SK-N-SH (cell line): ENCODE measurements around the gene KRCC1. TPM values are rescaled to one million over a fixed set of nuclear protein-coding genes. Genes with fewer than 3 reads are reported as not detected.

Experiments
- CTCF ChIA-PET: fragments of 300-600, 350-600 bp; formaldehyde crosslinking; extraction: SDS; loops from one replicate; lab custom pipeline; 2021; lab: Yijun Ruan, JAX
- POLR2A ChIA-PET: fragments of 350-600 bp; sonication (Branson Sonifier 250); formaldehyde crosslinking; extraction: SDS; loops from one replicate; lab custom pipeline; 2020; ENCODE audit warnings: antibody characterized with exemption, inconsistent platforms; lab: Yijun Ruan, JAX
- DNase-seq: peaks from one replicate; pipeline ENCODE4 v3.0.0; 2012
- H2AFZ ChIP-seq: fragments of 200-600 bp; sonication (generic); 2 replicates; pipeline ENCODE4 v1.8.1; 2016; ENCODE audit warnings: antibody characterized with exemption, mild to moderate bottlenecking, low read depth
- H3F3A ChIP-seq: fragments of 200-600 bp; sonication (generic); replicated peaks from 2 replicates; pipeline ENCODE3; 2016; ENCODE audit warnings: antibody characterized with exemption, mild to moderate bottlenecking; ENCODE audit not compliant: insufficient read depth
- H3K27ac ChIP-seq, 2 experiments: fragments of 200-500 bp in 1 of 2; fragments of 200-600 bp in 1 of 2; sonication (Bioruptor generic) in 1 of 2; sonication (generic), shearing (Covaris generic) in 1 of 2; 2 replicates each; pipeline versions ENCODE4 v1.5.1 to v1.6.1; 2014 to 2016; ENCODE audit warnings: low read depth in 2 of 2, inconsistent platforms in 1 of 2, low read length in 1 of 2, mild to moderate bottlenecking in 1 of 2, mixed read lengths in 1 of 2
- H3K27me3 ChIP-seq: fragments of 200-600 bp; sonication (generic), shearing (Covaris generic); 2 replicates; pipeline ENCODE4 v1.6.1; 2016; ENCODE audit warnings: mixed run types; ENCODE audit not compliant: insufficient read depth
- H3K36me3 ChIP-seq, 2 experiments: fragments of 200-500 bp in 1 of 2; fragments of 200-600 bp in 1 of 2; sonication (Bioruptor generic) in 1 of 2; sonication (generic) in 1 of 2; replicated peaks in 1 of 2; 2 replicates each; pipeline versions ENCODE3 to v1.5.1; 2014 to 2016; ENCODE audit warnings: low read length in 1 of 2, mild to moderate bottlenecking in 1 of 2; ENCODE audit not compliant: insufficient read depth in 2 of 2, control insufficient read depth in 1 of 2
- H3K4me1 ChIP-seq, 2 experiments: fragments of 200-500 bp in 1 of 2; fragments of 200-600 bp in 1 of 2; sonication (Bioruptor generic) in 1 of 2; sonication (generic), shearing (Covaris generic) in 1 of 2; 2 replicates each; pipeline versions ENCODE4 v1.5.1 to v1.6.1; 2014 to 2016; ENCODE audit warnings: low read depth in 1 of 2, low read length in 1 of 2, mixed run types in 1 of 2; ENCODE audit not compliant: insufficient read depth in 2 of 2, control insufficient read depth in 1 of 2
- H3K4me2 ChIP-seq: fragments of 200-600 bp; sonication (generic), shearing (Covaris generic); 2 replicates; pipeline ENCODE4 v1.6.1; 2017; ENCODE audit warnings: mixed run types
- H3K4me3 ChIP-seq, 2 experiments: fragments of 200-500 bp in 1 of 2; fragments of 200-600 bp in 1 of 2; sonication (Bioruptor generic) in 1 of 2; sonication (generic), shearing (Covaris generic) in 1 of 2; 2 replicates each; pipeline versions ENCODE4 v1.5.1 to v1.8.1; 2014 to 2016; ENCODE audit warnings: low read depth in 2 of 2, inconsistent platforms in 1 of 2, low read length in 1 of 2, mild to moderate bottlenecking in 1 of 2, mixed read lengths in 1 of 2, moderate library complexity in 1 of 2
- H3K79me2 ChIP-seq: fragments of 200-600 bp; sonication (generic); 2 replicates; pipeline ENCODE4 v1.8.1; 2017; ENCODE audit warnings: mild to moderate bottlenecking; ENCODE audit not compliant: insufficient read depth
- H3K9ac ChIP-seq: fragments of 200-600 bp; sonication (generic); 2 replicates; pipeline ENCODE4 v1.6.1; 2017; ENCODE audit warnings: mixed run types
- H3K9me2 ChIP-seq: fragments of 200-600 bp; sonication (generic); 2 replicates; pipeline ENCODE4 v1.6.1; 2017; ENCODE audit warnings: mixed run types
- H3K9me3 ChIP-seq: fragments of 200-600 bp; sonication (generic); 2 replicates; pipeline ENCODE4 v1.6.1; 2017; ENCODE audit warnings: mixed run types, mild to moderate bottlenecking, moderate library complexity
- H4K20me1 ChIP-seq: fragments of 200-600 bp; sonication (generic); 2 replicates; pipeline ENCODE4 v1.6.1; 2017; ENCODE audit warnings: mild to moderate bottlenecking, mixed run types; ENCODE audit not compliant: insufficient read depth
- CHD2 ChIP-seq: fragments of 150-350 bp; IDR thresholded peaks from 2 replicates; pipeline ENCODE4 v1.6.1; 2018; ENCODE audit warnings: low read length; ENCODE audit not compliant: partially characterized antibody
- EZH2phosphoT487 ChIP-seq: fragments of 200-600 bp; sonication (generic); IDR thresholded peaks from 2 replicates; pipeline ENCODE4 v1.6.1; 2017; ENCODE audit warnings: low read depth, mixed run types, mild to moderate bottlenecking, antibody characterized with exemption, moderate library complexity, borderline replicate concordance
- FOSL2 ChIP-seq: IDR thresholded peaks from 2 replicates; pipeline ENCODE4 v1.4.0; 2012; ENCODE audit warnings: low read depth, mild to moderate bottlenecking, moderate library complexity, borderline replicate concordance
- FOXJ3 ChIP-seq: sonication (generic); formaldehyde crosslinking; IDR thresholded peaks from 2 replicates; pipeline ENCODE4 v1.5.1; 2020; ENCODE audit warnings: mild to moderate bottlenecking, missing genetic modification reagents
- FOXM1 ChIP-seq: IDR thresholded peaks from 2 replicates; pipeline ENCODE4 v1.4.0; 2012; ENCODE audit warnings: low read depth, mild to moderate bottlenecking
- GABPA ChIP-seq: IDR thresholded peaks from 2 replicates; pipeline ENCODE4 v1.4.0; 2012; ENCODE audit warnings: low read depth, mild to moderate bottlenecking
- GATA2 ChIP-seq: sonication (generic); formaldehyde crosslinking; IDR thresholded peaks from 2 replicates; pipeline ENCODE4 v1.5.0; 2020; ENCODE audit warnings: mild to moderate bottlenecking, missing genetic modification reagents
- MEF2A ChIP-seq: IDR thresholded peaks from 2 replicates; pipeline ENCODE4 v1.4.0; 2012; ENCODE audit warnings: low read depth, borderline replicate concordance
- NRF1 ChIP-seq: IDR thresholded peaks from 2 replicates; pipeline ENCODE4 v1.6.1; 2012; ENCODE audit warnings: low read depth, mild to moderate bottlenecking, low read length
- RCOR1 ChIP-seq: fragments of 150-350 bp; IDR thresholded peaks from 2 replicates; pipeline ENCODE4 v1.6.1; 2017; ENCODE audit warnings: antibody characterized with exemption, low read length
- WGBS: methylation state at CpG from one replicate; pipeline ENCODE4 v1.1.6; 2017; ENCODE audit warnings: low lambda C conversion rate; 5-methylcytosine and 5-hydroxymethylcytosine counted together
- polyA plus RNA-seq, 3 experiments: library from polyadenylated mRNA; depleted of rRNA; stranded (reverse); fragments of >200 nt; gene quantifications; 2 replicates each; pipeline ENCODE4 v1.2.3, GENCODE V29; 2012
- TF ChIP-seq, protein P1 (sequence below): IDR thresholded peaks from 2 replicates; pipeline ENCODE4 v1.4.0; 2012; ENCODE audit warnings: low read depth, borderline replicate concordance
- TF ChIP-seq, protein P2 (sequence below): IDR thresholded peaks from 2 replicates; pipeline ENCODE4 v1.6.1; 2012; ENCODE audit warnings: mild to moderate bottlenecking, low read depth, low read length, moderate library complexity
- TF ChIP-seq, protein P3 (sequence below): IDR thresholded peaks from 2 replicates; pipeline ENCODE4; 2012
- TF ChIP-seq, protein P4 (sequence below): fragments of 150-350 bp; IDR thresholded peaks from 2 replicates; pipeline ENCODE4 v1.6.1; 2017; ENCODE audit warnings: antibody characterized with exemption, low read length, low read depth, borderline replicate concordance

KRCC1 gene
- polyA plus RNA-seq, 1 of the 3 experiments (the other 2 are of a cell fraction): 10.7 TPM

DNA sequence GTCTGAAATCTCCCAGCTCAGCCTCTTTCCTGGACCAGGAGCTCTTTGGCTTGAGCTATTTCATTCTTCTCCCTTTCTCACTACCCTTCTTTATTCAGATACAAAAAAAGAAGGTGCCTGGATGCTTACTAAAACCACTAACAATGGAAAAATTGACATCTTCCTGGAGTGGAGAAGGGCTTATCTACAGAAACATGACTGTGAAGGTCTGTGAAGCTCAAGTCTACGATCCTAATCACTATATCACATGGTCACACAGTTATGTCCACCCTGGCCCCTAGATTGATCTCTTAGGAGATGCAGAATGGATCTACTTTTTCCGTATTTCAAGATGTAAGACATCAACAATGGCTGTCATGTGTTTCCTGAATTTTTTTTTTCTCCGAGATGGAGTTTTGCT lies 5.7 kb upstream of the KRCC1 start:
- no peak overlapping the region for H3K4me2 ChIP-seq
- H3K4me1 ChIP-seq: peaks cover 0 to under 1% of the 10 kb centered on the region in 2 experiments; a peak in 1 of 4 replicates
- H3F3A ChIP-seq: no peaks in the 10 kb centered on the region
- H2AFZ ChIP-seq: no peak overlapping the region
- no peaks in the 10 kb centered on the region for H3K79me2 ChIP-seq
- no peak for DNase-seq
- H3K4me3 ChIP-seq: no peak overlapping the region
- H3K9ac ChIP-seq: no peak overlapping the region
- H4K20me1 ChIP-seq: no peaks in the 10 kb centered on the region
- 78% methylated on average over 3 of the region's 3 CpGs for WGBS
- POLR2A ChIA-PET: no interaction called here
- H3K27ac ChIP-seq: no peak overlapping the region
- no peaks in the 10 kb centered on the region for H3K36me3 ChIP-seq
- no peaks in the 10 kb centered on the region for H3K27me3 ChIP-seq
- no peaks in the 10 kb centered on the region for H3K9me3 ChIP-seq
- no peaks in the 10 kb centered on the region for H3K9me2 ChIP-seq
- CTCF ChIA-PET: interaction anchor here (0.6 to 5.4 kb wide), 28 partner anchors 8 to 394 kb away, joined by 3 to 147 read pairs (median 9); partner anchors contain the start of gene THNSL2
- no peak for TF ChIP-seq MEF2A
- TF ChIP-seq FOXJ3: no peak
- TF ChIP-seq, protein P1, sequence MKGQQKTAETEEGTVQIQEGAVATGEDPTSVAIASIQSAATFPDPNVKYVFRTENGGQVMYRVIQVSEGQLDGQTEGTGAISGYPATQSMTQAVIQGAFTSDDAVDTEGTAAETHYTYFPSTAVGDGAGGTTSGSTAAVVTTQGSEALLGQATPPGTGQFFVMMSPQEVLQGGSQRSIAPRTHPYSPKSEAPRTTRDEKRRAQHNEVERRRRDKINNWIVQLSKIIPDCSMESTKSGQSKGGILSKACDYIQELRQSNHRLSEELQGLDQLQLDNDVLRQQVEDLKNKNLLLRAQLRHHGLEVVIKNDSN: no peak
- TF ChIP-seq, protein P2, sequence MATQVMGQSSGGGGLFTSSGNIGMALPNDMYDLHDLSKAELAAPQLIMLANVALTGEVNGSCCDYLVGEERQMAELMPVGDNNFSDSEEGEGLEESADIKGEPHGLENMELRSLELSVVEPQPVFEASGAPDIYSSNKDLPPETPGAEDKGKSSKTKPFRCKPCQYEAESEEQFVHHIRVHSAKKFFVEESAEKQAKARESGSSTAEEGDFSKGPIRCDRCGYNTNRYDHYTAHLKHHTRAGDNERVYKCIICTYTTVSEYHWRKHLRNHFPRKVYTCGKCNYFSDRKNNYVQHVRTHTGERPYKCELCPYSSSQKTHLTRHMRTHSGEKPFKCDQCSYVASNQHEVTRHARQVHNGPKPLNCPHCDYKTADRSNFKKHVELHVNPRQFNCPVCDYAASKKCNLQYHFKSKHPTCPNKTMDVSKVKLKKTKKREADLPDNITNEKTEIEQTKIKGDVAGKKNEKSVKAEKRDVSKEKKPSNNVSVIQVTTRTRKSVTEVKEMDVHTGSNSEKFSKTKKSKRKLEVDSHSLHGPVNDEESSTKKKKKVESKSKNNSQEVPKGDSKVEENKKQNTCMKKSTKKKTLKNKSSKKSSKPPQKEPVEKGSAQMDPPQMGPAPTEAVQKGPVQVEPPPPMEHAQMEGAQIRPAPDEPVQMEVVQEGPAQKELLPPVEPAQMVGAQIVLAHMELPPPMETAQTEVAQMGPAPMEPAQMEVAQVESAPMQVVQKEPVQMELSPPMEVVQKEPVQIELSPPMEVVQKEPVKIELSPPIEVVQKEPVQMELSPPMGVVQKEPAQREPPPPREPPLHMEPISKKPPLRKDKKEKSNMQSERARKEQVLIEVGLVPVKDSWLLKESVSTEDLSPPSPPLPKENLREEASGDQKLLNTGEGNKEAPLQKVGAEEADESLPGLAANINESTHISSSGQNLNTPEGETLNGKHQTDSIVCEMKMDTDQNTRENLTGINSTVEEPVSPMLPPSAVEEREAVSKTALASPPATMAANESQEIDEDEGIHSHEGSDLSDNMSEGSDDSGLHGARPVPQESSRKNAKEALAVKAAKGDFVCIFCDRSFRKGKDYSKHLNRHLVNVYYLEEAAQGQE: no peak
- no peak for TF ChIP-seq CHD2
- TF ChIP-seq, protein P3, sequence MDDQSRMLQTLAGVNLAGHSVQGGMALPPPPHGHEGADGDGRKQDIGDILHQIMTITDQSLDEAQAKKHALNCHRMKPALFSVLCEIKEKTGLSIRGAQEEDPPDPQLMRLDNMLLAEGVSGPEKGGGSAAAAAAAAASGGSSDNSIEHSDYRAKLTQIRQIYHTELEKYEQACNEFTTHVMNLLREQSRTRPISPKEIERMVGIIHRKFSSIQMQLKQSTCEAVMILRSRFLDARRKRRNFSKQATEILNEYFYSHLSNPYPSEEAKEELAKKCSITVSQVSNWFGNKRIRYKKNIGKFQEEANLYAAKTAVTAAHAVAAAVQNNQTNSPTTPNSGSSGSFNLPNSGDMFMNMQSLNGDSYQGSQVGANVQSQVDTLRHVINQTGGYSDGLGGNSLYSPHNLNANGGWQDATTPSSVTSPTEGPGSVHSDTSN: no peak
- no peak for TF ChIP-seq RCOR1
- no peak for TF ChIP-seq FOSL2
- TF ChIP-seq NRF1: no peak
- TF ChIP-seq, protein P4, sequence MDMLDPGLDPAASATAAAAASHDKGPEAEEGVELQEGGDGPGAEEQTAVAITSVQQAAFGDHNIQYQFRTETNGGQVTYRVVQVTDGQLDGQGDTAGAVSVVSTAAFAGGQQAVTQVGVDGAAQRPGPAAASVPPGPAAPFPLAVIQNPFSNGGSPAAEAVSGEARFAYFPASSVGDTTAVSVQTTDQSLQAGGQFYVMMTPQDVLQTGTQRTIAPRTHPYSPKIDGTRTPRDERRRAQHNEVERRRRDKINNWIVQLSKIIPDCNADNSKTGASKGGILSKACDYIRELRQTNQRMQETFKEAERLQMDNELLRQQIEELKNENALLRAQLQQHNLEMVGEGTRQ: no peak
- no peak for TF ChIP-seq FOXM1
- TF ChIP-seq GATA2 (CRISPR knock-in tag): no peak
- no peak for TF ChIP-seq EZH2phosphoT487
- no peak for TF ChIP-seq GABPA
- TF ChIP-seq, all 33 proteins: peak for 0
